Esophagus squamous epithelium (tissue), 4 donors: ENCODE results near the gene DALRD3.

Experiments
- POLR2A ChIP-seq, 4 donors: fragments of 450-650 bp; IDR thresholded peaks; one replicate each; pipeline ENCODE4 v1.6.1; 2017; ENCODE audit warnings: antibody characterized with exemption in 4 of 4, mild to moderate bottlenecking in 4 of 4, moderate library complexity in 3 of 4
- TF ChIP-seq, protein P1 (sequence below), 6 experiments: fragments of 450-650 bp in 4 of 6; fragments of 200-600 bp in 2 of 6; sonication (generic) in 2 of 6; IDR thresholded peaks; one replicate each; pipeline ENCODE4 v1.5.1; 2016 to 2019; ENCODE audit warnings: antibody characterized with exemption in 6 of 6, mild to moderate bottlenecking in 4 of 6, moderate library complexity in 4 of 6

GRCh38 chr3:48989126-48989795 lies 29.1 kb downstream of the DALRD3 start:
- TF ChIP-seq, protein P1, sequence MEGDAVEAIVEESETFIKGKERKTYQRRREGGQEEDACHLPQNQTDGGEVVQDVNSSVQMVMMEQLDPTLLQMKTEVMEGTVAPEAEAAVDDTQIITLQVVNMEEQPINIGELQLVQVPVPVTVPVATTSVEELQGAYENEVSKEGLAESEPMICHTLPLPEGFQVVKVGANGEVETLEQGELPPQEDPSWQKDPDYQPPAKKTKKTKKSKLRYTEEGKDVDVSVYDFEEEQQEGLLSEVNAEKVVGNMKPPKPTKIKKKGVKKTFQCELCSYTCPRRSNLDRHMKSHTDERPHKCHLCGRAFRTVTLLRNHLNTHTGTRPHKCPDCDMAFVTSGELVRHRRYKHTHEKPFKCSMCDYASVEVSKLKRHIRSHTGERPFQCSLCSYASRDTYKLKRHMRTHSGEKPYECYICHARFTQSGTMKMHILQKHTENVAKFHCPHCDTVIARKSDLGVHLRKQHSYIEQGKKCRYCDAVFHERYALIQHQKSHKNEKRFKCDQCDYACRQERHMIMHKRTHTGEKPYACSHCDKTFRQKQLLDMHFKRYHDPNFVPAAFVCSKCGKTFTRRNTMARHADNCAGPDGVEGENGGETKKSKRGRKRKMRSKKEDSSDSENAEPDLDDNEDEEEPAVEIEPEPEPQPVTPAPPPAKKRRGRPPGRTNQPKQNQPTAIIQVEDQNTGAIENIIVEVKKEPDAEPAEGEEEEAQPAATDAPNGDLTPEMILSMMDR (IDR thresholded peaks at IDR 0.05), result no peak
- TF ChIP-seq POLR2A (IDR thresholded peaks at IDR 0.05), result no peak
